HG02943 (cell line): ENCODE data around the gene DCST2.

Source experiments
- ATAC-seq: cut with Tn5 transposase; IDR thresholded peaks from one replicate; pipeline ENCODE4 v1.9.1; 2021; ENCODE audit warnings: mild to moderate bottlenecking, low read depth, moderate library complexity; ENCODE audit not compliant: unreplicated experiment

The DCST2 gene

DNA sequence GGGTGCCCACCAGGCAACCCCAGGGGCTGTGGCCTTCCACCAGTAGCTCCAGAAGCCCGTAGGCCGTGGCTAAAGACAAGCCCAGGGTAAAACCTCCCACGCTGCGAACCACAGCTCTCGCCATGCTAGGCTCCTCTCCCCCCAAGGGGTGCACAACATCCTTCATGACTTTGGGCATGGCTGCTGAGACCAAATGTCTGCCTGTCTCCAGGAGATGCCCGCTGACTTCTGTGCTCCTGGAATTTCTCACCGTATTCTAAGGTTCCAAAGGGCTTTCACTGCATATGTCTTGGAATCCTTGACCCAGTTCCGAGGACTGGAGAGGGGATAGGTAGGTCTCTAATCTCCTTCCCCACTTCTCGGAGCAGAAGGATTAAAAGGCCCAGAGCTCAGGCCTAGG, at the start of gene DCST2, which contains the start of gene DCST1:
Gene DCST2, minus strand, starts transcription at position 258 of the 400 bp plus-strand sequence. Its CDS starts 80 bp downstream, at position 178.
Gene DCST1, plus strand, starts transcription at position 301 of the 400 bp plus-strand sequence. CDS start 213 bp downstream, outside the sequence.
- no peak for ATAC-seq

DNA sequence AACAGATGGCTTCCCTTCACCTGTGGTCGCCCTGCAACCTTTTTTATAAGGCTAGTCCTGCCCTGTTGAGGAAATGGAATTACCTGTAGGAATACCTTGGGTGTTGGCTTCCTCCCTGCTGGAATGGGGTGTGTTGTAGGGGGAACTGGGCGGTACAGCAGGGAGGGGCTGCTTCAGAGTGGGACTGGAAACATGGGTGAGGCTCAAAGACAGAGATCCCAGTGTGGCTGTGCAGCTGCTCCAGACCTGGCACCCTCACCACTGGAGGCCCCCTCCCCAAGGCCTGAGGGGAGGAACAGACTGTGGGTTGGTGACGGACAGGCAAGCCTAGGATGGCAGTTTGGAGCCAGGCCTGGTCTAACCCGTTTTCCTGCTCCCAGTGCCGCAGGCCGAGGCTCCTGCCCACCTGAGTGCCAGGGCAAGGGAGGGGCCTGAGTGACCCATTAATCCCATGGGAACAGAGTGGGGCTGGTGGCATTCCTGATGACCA, 49.5 kb upstream of the DCST2 start:
- no peak for ATAC-seq

DNA sequence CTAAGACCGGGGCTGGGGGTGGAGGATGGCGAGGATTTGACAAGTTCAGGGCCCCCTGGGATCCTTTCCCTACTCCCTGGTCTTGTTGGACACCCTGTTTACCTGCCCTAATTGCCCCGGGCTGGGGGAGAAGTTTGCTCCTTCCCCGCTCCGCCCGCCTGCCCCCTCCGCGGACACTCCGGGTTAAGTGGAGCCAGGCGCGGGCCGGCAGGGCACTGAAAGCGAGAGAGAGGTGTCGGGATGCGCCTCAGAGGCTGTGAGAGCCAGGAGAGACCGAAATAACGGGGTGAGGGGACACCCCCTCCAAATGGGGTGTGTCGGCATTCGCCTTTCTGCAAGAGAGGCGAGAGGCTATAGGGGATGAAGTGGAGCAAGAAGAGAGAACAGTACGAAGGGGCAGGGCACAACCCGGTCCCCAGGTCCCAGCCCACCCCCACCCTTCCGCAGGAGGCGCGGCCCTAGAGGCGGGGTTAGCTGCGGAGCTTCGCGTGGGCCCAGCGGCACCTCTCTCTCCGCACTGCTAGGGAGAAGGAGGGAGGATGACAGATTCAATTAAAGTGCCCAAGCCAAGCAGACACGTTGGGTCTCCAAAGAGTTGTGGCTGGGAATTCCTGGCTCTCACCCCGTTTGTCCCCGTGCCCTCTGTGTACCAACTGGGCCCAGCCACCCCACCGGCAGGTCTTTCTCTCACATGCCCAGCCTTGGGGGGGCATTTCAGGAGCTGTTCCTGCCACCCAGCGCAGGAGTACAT, 48.9 kb upstream of the DCST2 start:
- no peak for ATAC-seq

DNA sequence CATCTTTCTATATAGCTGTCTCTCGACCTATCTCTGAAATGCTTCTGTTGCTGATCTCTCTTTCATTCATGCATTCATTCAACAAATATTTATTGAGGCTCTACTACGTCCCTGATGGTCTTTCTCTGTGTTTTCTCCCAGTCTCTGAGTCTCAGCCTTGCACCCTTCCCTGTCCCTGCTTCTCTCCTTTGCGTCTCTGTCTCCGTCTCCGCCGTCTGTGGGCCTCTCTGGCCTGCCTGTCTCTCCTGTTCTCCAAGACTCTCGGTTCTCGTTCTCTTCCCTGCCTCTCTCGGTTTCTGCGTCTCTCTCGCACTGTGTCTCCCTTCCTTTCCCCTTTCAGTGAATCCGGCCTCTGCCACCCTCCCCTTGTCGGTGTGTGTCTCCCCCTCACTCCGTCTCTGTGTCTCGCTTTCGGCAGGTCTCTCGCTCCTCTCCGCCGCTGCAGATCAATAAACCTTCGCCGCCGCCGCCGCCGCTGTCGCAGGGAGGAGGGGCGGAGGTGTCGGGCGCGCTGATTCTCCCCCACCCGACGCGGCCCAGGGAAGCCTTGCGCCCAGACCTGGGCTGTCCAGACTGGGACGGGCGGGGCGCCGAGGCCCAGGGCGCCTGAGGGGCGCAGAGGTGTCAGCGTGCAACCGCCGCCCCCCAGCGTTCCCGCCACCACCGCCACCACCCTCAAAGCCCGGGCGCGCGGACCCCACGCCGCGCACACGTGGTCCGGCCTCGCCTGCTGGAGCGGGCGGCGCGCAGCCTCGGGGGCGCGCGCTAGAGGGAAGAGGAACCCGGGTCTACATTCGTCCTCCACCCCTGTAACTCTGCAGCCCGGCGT, 48.1 kb upstream of the DCST2 start:
- no peak for ATAC-seq

DNA sequence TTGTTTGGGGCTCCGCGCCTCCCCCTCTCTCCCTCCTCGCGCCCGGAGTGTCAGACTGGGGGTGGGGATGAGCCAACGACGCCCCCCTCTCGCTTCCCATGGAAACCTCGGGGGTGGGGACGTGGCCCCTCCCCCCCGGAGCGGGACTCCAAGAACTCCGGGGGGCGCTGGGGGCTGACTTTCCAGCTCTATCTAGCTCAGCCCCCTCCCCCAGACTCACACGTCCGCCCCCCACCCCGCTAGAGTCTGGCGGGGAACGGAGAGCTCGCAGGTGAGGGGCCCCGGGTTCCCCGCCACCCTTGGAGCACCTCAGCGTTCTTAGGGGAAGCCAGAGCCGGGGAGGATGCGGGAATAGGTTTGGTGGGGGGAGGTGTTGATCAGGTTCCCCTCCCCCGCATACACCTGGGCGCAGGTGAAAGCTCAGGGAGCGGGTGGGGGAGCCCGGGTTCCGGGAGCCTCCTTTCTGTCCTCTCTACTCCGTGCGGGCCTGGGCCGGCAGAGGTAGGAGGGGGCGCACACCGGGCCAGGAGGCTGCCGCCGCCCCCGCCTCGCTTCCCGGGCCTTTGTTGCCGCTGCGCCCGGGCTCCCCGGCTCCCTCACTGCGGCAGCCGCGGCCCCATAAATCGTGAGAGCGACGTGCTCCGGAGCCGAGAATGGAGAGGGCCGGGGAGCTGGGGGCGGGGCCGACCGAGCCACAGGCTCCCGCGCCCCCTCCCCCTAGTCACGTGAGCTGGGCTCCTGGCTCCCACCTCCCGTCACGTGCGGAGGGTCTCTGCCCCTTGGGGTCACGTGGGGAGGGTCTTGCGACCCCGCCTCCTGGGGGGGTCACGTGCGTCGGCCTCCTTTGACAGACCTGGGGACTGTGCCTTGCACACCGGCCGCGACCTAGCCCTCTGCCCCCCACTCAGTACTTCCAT, 47.0 kb upstream of the DCST2 start:
- no peak for ATAC-seq

DNA sequence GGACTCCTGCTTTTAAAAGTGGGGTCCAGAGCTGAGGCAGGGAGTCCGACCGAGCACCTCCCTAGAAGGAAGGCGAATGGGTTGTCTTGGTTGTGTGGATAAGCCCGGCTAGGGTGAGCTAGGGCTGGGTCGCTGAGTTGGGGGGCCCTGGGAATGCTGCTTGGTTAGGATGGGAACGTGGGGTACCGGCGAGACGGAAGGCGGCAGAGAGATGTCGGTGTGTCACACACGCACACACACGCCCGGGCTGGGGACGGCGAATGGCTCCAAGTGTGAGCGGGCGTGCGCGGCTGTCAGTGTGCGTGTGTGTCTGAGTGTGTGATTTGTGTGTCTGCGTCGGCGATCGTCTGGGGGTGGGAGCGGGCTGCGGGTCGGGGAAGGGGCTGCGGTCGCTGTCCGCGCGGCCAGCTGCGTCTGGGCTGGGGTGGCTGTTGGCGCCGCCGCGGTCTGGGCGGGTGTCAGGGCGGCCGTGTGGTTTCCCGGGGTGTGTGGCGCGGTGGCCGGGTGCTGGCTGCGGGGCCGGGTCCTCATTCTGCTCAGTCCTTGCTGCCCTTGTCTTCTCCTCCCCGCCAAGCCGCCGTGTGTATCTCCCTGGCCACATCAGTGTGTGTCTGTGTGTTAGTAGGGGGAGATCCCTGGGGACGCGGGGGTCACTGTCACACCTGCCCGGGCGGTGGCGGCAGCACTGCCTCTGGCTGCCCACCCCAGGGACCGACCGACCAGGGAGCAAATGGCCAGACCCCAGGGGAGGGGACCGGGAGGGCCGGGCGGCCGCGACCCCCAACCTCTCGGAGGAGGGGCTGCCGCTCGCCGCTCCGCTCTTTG, 46.1 kb upstream of the DCST2 start:
- ATAC-seq: no peak

DNA sequence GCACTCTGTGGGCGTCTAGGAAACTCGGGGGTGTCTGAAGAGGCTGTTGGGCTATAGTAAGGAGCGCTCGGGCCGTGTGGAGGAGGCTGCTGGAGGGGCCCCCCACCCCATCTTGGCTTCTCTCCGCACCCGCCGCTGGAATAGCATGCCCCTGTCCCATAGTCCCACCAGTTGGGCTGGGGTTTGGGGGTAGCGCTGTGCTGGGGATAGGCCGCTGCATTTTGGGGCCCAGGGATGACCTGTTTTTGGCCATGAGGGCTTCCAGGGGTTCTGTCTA, 45.6 kb upstream of the DCST2 start:
- no peak for ATAC-seq

DNA sequence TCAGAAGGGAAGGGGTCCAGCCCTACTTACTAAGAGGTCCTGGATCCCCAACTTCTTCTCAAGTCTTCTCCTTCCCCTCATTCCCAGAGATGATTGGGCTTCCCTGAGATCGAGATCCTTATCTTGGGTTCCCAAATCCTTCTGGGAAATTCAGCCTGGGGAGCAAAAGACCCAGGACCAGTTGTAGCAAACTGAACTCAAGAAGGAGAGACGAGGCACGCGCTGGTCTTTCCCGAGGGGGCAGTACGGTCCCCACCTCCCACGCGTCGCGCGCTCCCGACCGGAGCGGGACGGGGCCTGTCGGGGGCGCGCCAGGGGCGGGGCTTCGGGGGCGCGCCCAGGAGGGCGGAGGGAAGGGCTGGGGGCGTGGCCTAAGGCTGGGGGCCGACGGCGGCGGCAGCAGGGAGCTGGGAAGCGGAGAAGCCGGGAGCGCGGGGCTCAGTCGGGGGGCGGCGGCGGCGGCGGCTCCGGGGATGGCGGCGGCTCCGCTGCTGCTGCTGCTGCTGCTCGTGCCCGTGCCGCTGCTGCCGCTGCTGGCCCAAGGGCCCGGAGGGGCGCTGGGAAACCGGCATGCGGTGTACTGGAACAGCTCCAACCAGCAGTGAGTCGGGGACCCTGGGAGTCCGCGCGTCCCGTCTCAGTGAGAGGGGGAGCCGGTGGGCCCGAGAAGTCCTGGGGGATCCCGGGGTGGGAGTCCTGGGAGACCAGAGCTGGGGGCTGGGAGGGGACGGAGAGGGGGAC, 45.1 kb upstream of the DCST2 start, which contains the start of gene EFNA3:
Gene EFNA3, plus strand, starts transcription at position 369 of the 741 bp plus-strand sequence. Its CDS starts 105 bp downstream, at position 474.
- no peak for ATAC-seq

DNA sequence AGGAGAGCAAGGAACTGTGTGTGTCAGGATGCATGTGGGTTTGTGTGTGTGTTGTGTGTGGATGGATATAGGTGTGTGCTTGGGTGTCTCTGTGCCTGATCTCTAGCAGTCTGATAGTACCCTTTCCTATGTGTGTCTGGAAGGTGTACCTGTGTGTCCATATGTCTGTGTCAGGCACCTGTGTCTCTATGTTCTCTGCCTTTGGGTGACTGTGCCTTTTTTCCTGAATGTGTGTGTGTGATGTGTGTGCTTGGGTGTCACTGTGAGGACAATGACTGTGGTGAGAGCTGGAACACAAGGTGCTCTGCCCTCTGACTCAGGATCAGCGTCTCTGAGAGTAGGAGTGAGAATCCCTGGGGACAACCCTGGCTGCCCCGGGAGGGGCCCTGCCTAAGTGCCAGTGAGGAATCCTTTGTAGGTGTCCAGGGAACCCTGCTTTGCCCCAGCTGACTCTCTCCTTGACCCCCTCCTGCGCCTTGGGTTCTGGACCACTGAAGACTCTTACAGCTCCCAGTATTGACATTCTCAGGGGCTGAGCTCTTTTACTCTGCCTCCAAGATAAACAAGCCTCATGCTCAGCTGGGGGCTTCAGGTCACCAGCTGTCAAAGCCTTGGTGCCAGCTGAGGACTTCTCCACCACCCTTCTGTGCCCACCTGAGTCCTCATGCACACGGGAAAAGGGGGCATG, 44.3 kb upstream of the DCST2 start:
- ATAC-seq: no peak

DNA sequence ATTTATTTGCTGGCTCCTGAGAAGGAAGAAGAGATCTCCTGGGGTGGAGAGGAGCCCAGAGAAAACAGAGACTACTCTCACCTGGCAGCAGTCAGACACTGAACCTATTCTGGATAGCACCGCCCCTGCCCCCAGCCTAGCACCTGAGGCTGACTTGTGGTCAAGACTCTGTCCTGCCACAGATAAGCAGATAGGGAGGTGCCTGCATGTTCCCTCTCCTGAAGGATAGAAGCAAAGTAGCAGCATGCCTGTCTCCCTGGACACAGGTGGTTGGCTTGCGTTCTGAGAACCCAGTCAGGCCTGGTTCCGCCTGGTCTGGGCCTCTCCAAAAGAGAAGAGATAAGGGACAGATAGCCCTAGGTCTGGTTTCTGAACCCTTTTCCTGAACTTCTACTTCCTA, 43.8 kb upstream of the DCST2 start:
- ATAC-seq: no peak

DNA sequence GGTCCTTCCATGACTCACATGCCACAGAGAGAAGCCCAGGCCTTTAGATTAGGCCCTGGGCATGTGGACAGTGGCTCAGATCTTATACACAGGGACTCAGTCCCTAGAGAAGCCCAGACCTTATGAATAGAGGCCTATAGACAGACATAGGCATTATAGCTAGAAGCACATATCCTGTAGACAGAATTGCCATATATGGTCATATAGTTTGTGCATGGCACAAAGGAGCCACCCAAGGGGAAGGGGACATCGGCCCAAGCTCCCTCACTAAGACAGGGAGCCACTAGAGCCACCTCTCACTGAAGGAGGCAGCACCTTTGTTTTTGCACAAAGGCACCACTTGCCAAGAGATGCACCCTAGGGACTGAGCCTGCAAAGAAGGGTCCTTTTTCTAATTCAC, 42.8 kb upstream of the DCST2 start:
- ATAC-seq: no peak

DNA sequence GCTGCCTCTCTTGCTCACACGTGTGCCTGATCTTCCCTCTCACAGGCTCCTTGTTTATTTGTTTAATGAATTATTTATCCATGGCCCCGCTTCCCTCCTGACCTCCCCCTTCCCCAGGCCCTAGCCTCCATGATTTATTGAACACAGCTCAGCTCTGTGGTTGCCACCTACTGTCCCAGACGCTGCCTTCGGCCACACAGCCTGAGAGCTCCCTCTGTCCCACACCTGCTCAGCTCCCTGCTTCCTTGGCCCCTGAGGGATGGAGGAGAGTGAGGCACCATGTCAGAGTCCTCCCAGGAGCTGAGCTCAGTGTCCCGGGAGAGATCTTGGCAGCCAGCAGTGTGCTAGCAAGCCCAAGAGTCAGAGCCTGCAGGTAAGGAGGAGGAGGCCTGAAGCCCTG, 42.0 kb upstream of the DCST2 start:
- ATAC-seq: no peak

DNA sequence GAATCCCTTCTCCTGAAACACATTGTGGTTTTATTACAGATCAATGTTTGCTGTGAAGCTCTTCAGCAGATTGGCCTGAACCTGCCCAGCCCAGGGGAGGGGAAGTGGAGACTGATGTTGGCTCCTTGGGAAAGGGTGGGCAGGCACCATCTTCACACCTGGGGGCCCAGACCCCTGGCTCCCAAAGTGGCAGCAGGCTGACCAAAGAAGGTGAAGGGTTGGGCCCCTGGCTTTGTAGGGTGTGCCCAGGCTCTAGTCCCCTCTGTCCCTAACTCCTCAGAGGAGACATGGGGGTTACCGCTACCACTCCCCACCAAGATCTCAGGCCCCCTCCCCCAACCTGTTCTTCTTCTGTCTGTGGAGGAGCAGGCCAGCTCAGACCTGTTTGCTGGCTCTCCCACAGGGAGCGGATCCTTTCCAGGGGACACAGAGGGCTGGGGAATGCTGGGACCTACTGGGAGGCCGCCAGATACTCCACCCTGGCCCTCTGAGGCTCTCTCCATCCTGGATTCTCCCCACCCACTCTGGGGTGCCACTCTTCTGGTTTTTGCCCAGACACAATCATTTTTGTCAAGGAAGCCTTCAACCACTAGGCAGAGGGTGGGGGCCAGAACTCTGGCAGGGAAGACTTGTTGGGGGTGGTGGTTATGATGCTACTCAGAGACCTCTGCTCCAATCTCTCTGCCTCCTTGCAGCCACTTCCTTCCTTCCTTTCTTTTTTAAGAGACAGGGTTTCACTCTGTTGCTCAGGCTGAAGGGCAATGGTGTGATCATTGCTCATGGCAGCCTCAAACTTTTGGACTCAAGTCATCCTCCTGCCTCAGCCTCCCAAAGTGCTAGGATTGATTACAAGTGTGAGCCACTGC, 40.0 kb upstream of the DCST2 start:
- no peak for ATAC-seq

DNA sequence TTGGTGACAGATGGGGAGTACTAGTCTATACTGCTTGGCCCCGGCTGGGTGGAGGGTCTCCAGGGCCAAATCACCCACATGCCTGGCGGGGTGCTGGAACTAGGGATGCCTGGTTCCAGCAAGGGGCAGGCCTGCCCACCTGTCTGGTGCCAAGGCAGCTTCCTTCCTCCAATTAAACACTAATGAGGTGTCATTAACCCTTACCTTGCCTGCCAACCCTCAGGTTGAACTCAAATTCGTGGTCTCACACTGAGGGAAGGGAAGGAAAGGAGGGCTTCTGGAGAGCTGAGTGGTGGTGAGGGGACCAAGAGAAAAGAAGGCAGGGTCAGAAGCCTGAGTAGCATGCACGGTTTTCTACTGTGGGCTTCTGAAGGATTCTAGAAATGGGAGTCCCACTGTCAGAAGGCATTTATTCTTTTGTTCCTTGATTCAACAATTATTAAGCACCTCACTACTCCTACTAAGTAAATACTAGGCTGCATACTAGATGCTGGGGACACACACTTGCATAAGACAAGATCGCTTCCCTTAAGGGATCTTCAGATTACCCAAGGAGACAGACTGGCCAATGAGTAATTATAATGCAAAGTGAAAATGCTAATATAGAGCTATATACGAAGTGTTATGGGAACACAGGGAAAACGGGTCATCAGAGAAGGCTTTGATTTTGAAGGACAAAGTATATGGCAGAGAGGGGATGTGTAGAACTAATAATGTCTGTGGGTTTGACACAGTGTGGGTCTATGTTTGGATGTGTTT, 39.1 kb upstream of the DCST2 start:
- no peak for ATAC-seq

DNA sequence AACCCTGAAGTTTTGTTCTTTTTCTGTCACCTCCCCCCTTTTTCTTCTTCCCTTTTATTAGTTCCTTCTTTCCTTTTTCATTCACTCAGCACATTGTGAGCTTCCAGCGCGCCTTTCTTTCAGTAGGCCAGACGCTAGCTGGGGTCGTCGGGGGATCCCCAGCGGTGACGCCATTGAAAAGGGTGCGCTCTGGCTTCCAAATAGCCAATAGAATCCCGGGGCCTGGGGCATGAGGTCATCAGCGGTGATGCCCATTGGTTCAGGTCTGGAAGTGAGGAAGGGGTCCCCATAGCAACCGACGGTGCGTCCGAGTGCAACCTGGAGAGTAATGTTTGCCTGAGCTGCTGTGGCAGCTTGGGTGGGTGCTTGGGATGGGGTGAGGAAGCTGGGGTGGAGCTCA, 38.1 kb upstream of the DCST2 start:
- no peak for ATAC-seq

DNA sequence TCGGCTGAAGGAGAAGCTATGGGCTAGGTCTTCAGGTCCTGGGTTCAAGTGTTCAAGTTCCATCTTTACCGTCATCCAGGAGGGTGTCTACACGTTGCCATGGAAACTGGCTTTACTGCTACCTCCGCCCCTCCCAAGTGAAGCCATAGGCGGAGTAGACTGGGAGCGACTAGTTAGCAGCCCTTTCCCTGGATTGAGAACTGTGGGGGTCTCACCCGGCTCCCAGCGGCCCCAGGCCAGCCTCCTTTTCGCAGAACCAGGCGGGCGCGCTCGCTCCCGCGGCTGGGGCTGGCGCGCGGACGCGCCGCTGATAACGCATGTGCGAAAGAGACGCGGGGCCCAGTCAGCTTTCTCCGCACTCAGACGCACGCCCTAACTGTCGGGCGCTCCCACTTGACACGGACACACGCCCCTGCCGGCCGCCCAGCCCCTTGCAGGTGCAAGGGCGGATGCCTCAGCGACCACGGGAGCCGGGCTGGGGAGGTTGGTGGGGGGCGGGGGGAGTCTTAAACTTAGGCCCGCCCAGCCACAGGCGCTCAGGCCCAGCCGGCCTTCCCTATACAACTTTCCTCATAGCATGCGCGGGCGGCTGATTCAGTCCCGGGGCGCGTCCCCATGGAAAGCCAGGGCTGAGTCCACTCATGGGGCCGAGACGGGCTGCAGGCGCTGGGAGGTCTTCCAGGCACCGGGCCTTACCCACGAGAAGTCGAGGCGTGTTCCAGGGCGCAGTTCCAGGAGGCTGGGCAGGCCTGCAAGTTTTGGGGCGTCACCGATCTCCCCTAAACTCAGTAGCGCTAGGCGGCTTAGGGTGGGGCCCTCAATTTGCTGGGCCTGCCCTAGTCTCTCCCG, 37.4 kb upstream of the DCST2 start:
- no peak for ATAC-seq
